Jurkat, Clone E6-1 (cell line): Measurements from ENCODE around the gene PPP4R1.

Experiments used
- DNase-seq: peaks from one replicate; pipeline ENCODE4 v3.0.0-alpha.2; 2011; ENCODE audit warnings: low read depth, low spot score
- H3K4me3 ChIP-seq: 2 replicates; pipeline ENCODE4 v1.5.1; 2011; ENCODE audit warnings: mild to moderate bottlenecking, low read length, control low read depth, moderate library complexity

Gene PPP4R1

DNA sequence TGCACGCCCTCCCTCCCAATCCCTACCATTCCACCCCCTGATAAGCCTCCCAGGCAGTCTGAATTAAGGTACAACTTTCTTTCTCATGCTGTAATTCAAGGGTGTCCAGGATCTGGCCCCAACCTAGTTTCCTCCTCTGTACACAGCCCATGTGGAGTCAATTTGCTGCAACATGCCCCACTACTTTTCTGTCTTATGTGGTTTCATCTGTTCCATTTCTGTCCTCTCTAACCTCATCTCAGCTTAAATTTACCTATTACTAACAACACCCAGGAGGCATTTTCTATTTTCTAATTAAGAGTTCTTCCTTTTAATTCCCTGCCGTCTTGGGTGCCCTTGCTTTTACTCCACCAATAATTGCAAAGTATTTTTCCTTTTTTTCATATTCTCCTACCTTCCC is 10.0 kb downstream of the PPP4R1 start:
- no peak for DNase-seq
- no peak overlapping the region for H3K4me3 ChIP-seq

GRCh38 chr18:9599328-9599727 is 15.0 kb downstream of the PPP4R1 start:
- no peak for DNase-seq
- no peak overlapping the region for H3K4me3 ChIP-seq

GRCh38 chr18:9597609-9598008 is 16.8 kb downstream of the PPP4R1 start:
- DNase-seq: no peak
- no peak overlapping the region for H3K4me3 ChIP-seq

GRCh38 chr18:9596843-9597526 is 17.4 kb downstream of the PPP4R1 start:
- DNase-seq: no peak
- H3K4me3 ChIP-seq: no peak overlapping the region

GRCh38 chr18:9596226-9596625 is 18.1 kb downstream of the PPP4R1 start:
- H3K4me3 ChIP-seq: no peak overlapping the region
- DNase-seq: no peak

GRCh38 chr18:9594823-9595596 is 19.3 kb downstream of the PPP4R1 start:
- no peak for DNase-seq
- H3K4me3 ChIP-seq: no peak overlapping the region

DNA sequence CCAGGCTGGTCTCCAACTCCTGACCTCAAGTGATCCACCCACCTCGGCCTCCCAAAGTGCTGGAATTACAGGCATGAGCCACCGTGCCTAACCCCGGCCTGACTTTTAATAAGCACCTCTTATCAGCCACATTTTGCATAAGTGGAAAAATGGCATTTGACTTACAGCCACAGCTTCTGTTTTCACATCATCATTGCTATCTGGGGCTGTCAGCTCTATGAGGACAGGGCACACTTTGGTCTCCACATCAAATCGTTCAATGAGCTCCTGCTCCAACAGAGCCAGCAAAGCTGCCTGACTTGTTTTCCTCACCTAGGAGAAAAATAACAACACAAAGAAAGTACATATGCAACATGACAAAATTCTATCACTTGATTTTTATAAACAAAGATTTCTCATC is 26.4 kb downstream of the PPP4R1 start:
- DNase-seq: no peak
- no peak overlapping the region for H3K4me3 ChIP-seq

DNA sequence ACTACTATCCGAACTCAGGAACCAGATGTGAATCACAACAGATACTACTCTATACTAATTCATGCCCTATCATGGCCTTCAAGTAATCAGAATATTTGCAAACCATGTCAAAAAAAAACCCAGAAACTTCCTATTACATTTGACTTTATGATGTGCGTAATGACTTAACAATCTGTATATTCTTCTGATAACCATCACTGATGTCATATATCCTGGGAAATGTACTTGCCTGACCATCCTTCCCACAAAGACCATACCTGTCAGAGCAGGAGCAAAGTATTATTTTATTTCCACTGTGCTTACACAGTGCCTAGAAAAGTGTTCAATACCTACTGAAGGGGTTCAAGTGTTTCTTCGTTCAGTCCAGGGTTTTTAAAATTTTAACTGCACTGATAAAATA is 27.5 kb downstream of the PPP4R1 start:
- H3K4me3 ChIP-seq: no peak overlapping the region
- no peak for DNase-seq

DNA sequence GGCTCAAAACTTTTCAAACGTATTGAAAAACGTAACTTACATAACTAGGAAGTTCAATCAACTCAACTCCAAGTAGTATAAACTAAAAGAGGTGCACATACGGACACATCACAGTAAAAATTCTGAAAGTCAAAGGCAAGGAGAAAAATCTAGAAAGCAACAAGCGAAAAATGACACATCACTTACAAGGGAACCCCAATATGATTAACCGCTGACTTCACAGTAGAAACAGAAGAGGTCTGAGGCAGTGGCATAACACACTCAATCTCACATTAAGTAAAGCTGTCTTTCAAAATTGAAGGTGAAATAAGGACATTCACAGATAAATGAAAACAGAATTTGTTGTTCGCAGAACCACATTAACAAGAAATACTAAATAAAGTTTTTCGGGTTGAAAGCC is 32.7 kb downstream of the PPP4R1 start:
- no peak for DNase-seq
- no peak overlapping the region for H3K4me3 ChIP-seq

DNA sequence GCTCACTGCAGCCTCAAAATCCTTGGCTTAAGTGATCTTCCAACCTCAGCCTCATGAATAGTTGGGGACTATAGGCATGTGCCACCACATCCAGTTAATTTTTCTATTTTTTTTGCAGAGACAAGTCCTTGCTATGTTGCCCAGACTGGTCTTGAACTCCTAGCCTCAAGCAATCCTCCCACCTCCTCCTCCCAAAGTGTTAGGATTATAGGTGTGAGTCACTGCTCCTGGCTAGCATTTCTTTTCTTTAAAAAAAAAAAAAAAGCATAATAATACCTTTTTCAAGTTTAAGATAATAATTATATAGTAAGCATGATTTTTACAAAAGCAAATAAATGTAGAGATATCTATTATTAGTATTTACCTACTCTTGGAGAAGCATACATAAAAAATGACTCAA is 36.1 kb downstream of the PPP4R1 start:
- no peak for DNase-seq
- H3K4me3 ChIP-seq: no peak overlapping the region

DNA sequence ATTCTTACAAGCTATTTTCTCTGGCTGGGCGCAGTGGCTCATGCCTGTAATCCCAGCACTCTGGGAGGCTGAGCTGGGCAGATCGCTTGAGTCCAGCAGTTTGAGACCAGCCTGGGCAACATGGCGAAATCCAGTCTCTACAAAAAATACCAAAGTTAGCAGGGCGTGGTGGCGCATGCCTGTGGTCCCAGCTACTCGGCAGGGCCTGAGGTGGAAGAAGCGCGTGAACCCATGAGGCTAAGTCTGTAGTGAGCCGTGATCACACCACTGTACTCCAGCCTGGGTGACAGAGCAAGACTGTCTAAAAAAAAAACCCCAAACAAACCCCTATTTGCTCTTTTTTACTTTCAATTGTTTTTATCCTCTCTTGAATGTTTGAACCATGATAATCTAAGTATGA is 37.0 kb downstream of the PPP4R1 start:
- no peak for DNase-seq
- no peak overlapping the region for H3K4me3 ChIP-seq

DNA sequence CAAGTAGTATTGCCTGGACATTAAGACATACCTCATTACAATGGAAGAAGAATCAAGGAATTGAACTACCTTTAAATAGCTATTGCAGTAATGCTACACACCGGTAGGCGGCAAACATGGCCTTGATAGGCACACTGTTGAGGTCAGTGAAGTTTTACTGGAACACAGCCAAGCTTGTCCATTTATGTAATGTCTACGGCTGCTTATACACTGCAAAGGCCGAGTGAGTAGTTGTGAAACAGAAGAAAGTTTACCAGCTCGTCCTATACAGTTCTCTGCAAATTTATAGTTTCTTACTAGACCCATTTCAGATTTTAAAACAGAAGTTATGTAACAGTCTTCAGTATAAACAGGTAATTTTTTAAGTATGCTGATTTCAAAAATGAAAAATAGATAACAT is 38.8 kb downstream of the PPP4R1 start:
- no peak for DNase-seq
- no peak overlapping the region for H3K4me3 ChIP-seq

DNA sequence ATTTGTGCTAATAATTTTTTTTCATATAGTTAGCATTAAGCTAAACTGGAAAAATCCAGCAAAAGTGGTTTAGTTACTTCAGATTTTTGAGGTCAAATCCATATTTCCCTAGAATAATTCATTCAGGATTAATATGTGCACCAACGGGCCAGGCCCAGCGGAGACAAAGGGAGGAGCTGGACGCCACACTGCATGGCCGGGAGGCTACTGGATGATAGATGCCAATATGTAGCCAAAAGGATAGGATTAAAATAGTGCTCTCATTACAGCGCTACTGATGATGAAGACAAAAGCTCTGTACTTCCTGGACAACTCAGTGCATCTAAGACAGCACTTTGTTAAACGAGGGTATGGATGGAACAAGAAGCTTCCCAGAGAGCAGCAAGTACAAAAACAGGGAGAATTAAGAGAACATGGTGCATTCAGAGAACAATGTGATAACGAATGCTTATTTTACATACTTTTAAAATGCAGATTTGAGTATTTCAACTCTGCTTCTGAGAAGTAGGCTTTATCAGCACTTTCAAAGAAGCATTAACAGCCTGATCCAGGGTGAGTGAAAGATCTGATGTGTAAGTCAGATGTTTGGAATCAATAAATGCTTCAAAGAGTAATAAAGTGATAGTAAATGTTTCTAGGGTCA is 39.8 kb downstream of the PPP4R1 start:
- DNase-seq: no peak
- H3K4me3 ChIP-seq: no peak overlapping the region

DNA sequence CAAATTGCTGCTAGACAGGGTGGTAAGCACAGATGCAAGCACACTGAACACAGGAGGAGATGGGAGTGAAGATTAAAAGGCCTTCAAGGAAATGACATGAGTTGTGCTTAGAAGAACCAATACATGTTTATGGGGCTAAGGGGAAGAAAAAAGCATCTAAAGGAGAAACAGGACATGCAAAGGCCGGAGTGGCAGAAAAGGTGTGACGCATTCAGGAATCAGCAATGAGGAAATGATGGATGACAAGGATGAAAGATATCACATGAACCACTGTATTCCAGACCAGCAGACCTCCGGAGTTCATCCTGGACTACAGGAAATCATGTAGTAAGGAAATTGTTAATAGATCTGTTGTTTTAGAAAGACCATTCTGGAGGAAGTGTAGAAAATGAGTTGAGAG is 42.8 kb downstream of the PPP4R1 start:
- DNase-seq: no peak
- no peak overlapping the region for H3K4me3 ChIP-seq

DNA sequence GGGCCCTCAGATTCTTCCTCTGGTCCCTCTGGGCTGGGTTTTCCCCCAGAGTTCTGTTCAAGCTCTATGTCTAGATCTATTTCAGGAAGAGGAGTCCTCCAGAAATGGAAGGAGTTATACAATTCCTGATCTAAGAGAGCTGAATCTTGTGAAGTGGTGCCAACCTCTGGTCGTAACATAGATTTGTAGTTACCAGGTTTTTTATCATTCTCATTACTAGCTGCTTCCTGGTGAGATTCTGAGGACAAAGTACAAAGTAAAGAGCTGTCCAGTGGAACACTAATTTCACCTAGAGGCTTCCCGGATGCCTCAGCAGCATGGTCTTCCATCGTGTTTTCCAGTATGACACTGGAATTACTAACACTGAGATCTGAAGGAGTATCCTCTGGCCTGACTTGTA is 44.1 kb downstream of the PPP4R1 start:
- no peak overlapping the region for H3K4me3 ChIP-seq
- DNase-seq: no peak

GRCh38 chr18:9569178-9569577 is 45.2 kb downstream of the PPP4R1 start:
- no peak for DNase-seq
- no peak overlapping the region for H3K4me3 ChIP-seq

GRCh38 chr18:9568186-9568585 is 46.2 kb downstream of the PPP4R1 start:
- no peak overlapping the region for H3K4me3 ChIP-seq
- peak; percentile 1 for DNase-seq

DNA sequence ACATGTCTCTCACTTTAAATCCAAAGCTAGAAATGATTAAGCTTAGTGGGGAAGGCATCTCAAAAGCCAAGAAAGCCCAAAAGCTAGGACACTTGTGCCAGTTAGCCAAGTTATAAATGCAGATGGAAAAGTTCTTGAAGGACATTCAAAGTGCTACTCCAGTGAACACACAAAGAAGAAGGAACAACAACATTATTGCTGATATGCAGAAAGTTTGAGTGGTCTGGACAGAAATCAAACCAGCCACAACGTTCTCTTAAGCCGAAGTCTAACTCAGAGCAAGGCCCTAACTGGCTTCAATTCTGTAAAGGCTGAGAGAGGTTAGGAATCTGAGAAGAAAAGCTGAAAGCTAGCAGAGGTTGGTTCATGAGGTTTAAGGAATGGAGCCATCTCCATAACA is 49.0 kb downstream of the PPP4R1 start:
- H3K4me3 ChIP-seq: no peak overlapping the region
- DNase-seq: no peak

DNA sequence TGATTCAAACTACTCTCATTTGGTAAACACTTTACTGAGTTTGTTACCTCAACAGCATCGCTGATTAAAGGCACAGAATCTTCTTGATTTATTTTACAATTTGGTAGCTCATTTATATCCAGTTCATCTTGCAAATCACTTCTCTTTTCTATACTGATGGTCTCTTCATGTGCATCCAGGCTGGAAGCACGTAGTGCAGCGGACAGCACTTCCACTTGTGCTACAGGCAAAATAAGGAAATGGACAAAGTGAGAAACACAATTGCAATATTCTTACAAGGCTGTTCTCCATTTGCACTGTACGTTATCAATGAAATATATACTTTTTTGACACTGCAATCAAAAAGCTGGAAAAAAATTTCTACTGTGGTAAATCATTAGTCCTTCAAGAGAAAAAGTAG is 51.0 kb downstream of the PPP4R1 start:
- no peak overlapping the region for H3K4me3 ChIP-seq
- DNase-seq: no peak

GRCh38 chr18:9562584-9562983 is 51.8 kb downstream of the PPP4R1 start:
- DNase-seq: no peak
- no peak overlapping the region for H3K4me3 ChIP-seq

GRCh38 chr18:9561759-9562158 is 52.6 kb downstream of the PPP4R1 start:
- no peak for DNase-seq

More at GRCh38 chr18:9561759-9562158, 52.6 kb downstream of the PPP4R1 start:
- no peak overlapping the region for H3K4me3 ChIP-seq
